OCI-LY1 (cell line): ENCODE results near the gene MROH2A.

Experiments used
- CTCF ChIP-seq: fragments of 200-600 bp; sonication (generic), shearing (Covaris generic); IDR thresholded peaks from 2 replicates; pipeline ENCODE4 v1.5.1; 2017; ENCODE audit warnings: mild to moderate bottlenecking, antibody characterized with exemption, low read length, moderate library complexity, mixed read lengths
- EZH2 ChIP-seq: fragments of 200-600 bp; sonication (generic), shearing (Covaris generic); IDR thresholded peaks from 2 replicates; pipeline ENCODE4 v1.8.0; 2017; ENCODE audit warnings: borderline replicate concordance, mixed run types, mild to moderate bottlenecking, antibody characterized with exemption, low read length, moderate library complexity, mixed read lengths

GRCh38 chr2:233779722-233780121, 1.6 kb downstream of the MROH2A start:
- no peak for TF ChIP-seq CTCF
- TF ChIP-seq EZH2, result no peak
